IMR-90 (cell line): ENCODE results near the gene ANGEL1. TPM values are rescaled to one million over a fixed set of nuclear protein-coding genes. Genes with fewer than 3 reads are reported as not detected.

ENCODE experiments used
- ATAC-seq: fragments of 200-7000 bp; cut with Tn5 transposase; 2 replicates; pipeline ENCODE4 v1.9.1; 2020; ENCODE audit warnings: low read depth, mild to moderate bottlenecking, moderate library complexity
- BruUV-seq: library from RNA; stranded (reverse); fragments of 400-500 nt; replicated peaks from 2 replicates; lab custom pipeline; 2021; lab: Mats Ljungman, UMichigan
- CTCF ChIA-PET: fragments of 300-600 bp; formaldehyde crosslinking; extraction: SDS; loops from one replicate; lab custom pipeline; 2021; ENCODE audit warnings: antibody characterized with exemption; lab: Yijun Ruan, JAX
- POLR2A ChIA-PET: fragments of 300-600 bp; sonication (Branson Sonifier 250); formaldehyde crosslinking; loops from one replicate; lab custom pipeline; 2022; ENCODE audit warnings: antibody characterized with exemption; ENCODE audit not compliant: unreplicated experiment; lab: Charles Lee
- DNase-seq: peaks from one replicate; pipeline ENCODE4 v3.0.0; 2013
- H2AFZ ChIP-seq: replicated peaks from 2 replicates; pipeline ENCODE3; 2013; ENCODE audit warnings: low read length, mild to moderate bottlenecking; ENCODE audit not compliant: poor library complexity
- H2AK5ac ChIP-seq: 2 replicates; pipeline ENCODE4 v1.6.1; 2013; ENCODE audit warnings: low read depth, low read length, inconsistent platforms
- H2AK9ac ChIP-seq: replicated peaks from 2 replicates; pipeline ENCODE3; 2013; ENCODE audit warnings: mild to moderate bottlenecking, low read depth, low read length, moderate library complexity; ENCODE audit not compliant: poor library complexity
- H2BK120ac ChIP-seq: 2 replicates; pipeline ENCODE4 v1.6.1; 2013; ENCODE audit warnings: low read depth, low read length, inconsistent platforms
- H2BK15ac ChIP-seq: 3 replicates; pipeline ENCODE4 v1.6.1; 2013; ENCODE audit warnings: low read depth, low read length, inconsistent platforms
- H2BK20ac ChIP-seq: 2 replicates; pipeline ENCODE4 v1.6.1; 2013; ENCODE audit warnings: low read depth, mild to moderate bottlenecking, inconsistent platforms, low read length, moderate library complexity
- H2BK5ac ChIP-seq: 2 replicates; pipeline ENCODE4 v1.6.1; 2013; ENCODE audit warnings: mild to moderate bottlenecking, low read depth, low read length, inconsistent platforms; ENCODE audit not compliant: poor library complexity, severe bottlenecking
- H3K14ac ChIP-seq: replicated peaks from 2 replicates; pipeline ENCODE4 v1.6.1; 2013; ENCODE audit warnings: low read depth, low read length, inconsistent platforms
- H3K18ac ChIP-seq: 2 replicates; pipeline ENCODE4 v1.6.1; 2013; ENCODE audit warnings: low read depth, low read length, control low read depth
- H3K23ac ChIP-seq: 2 replicates; pipeline ENCODE4 v1.6.1; 2013; ENCODE audit warnings: low read depth, low read length, inconsistent platforms
- H3K27ac ChIP-seq: 2 replicates; pipeline ENCODE4 v1.5.1; 2013; ENCODE audit warnings: mild to moderate bottlenecking, control low read depth, low read length; ENCODE audit not compliant: insufficient read depth
- H3K27me3 ChIP-seq: 2 replicates; pipeline ENCODE4 v1.6.1; 2013; ENCODE audit warnings: low read length; ENCODE audit not compliant: control insufficient read depth, insufficient read depth
- H3K36me3 ChIP-seq: 2 replicates; pipeline ENCODE4 v1.6.1; 2013; ENCODE audit warnings: low read length, mixed read lengths; ENCODE audit not compliant: control insufficient read depth, insufficient read depth
- H3K4ac ChIP-seq: 2 replicates; pipeline ENCODE4 v1.6.1; 2013; ENCODE audit warnings: low read depth, low read length, inconsistent platforms
- H3K4me1 ChIP-seq: 2 replicates; pipeline ENCODE4 v1.6.1; 2013; ENCODE audit warnings: low read length, mixed read lengths; ENCODE audit not compliant: control insufficient read depth, insufficient read depth
- H3K4me2 ChIP-seq: 2 replicates; pipeline ENCODE4 v1.6.1; 2013; ENCODE audit warnings: low read depth, mild to moderate bottlenecking, control low read depth, low read length, moderate library complexity
- H3K4me3 ChIP-seq: 2 replicates; pipeline ENCODE4 v1.5.1; 2013; ENCODE audit warnings: low read depth, mild to moderate bottlenecking, control low read depth, low read length, moderate library complexity; ENCODE audit not compliant: insufficient read depth
- H3K56ac ChIP-seq: 2 replicates; pipeline ENCODE4 v1.6.1; 2013; ENCODE audit warnings: low read length, inconsistent platforms; ENCODE audit not compliant: insufficient read depth; ENCODE audit errors: extremely low read depth
- H3K79me1 ChIP-seq, 2 experiments: 2 replicates each; pipeline ENCODE4 v1.6.1; 2013; ENCODE audit warnings: low read length in 2 of 2, inconsistent platforms in 1 of 2, low read depth in 1 of 2
- H3K9ac ChIP-seq: 2 replicates; pipeline ENCODE4 v1.6.1; 2013; ENCODE audit warnings: low read depth, low read length, control low read depth
- H3K9me1 ChIP-seq: 2 replicates; pipeline ENCODE4 v1.6.1; 2013; ENCODE audit warnings: low read length, inconsistent platforms; ENCODE audit not compliant: insufficient read depth
- H3K9me3 ChIP-seq: 2 replicates; pipeline ENCODE4 v1.6.1; 2013; ENCODE audit warnings: low read length; ENCODE audit not compliant: control insufficient read depth, insufficient read depth
- H4K20me1 ChIP-seq: 2 replicates; pipeline ENCODE4 v1.6.1; 2013; ENCODE audit warnings: low read length, inconsistent platforms; ENCODE audit not compliant: insufficient read depth
- H4K5ac ChIP-seq: 2 replicates; pipeline ENCODE4 v1.6.1; 2013; ENCODE audit warnings: mild to moderate bottlenecking, low read depth, low read length, control low read depth
- H4K8ac ChIP-seq, 2 experiments: 2 replicates each; pipeline ENCODE4 v1.6.1; 2013; ENCODE audit warnings: low read depth in 2 of 2, low read length in 2 of 2, control low read depth in 1 of 2, inconsistent platforms in 1 of 2
- H4K91ac ChIP-seq: 2 replicates; pipeline ENCODE4 v1.6.1; 2013; ENCODE audit warnings: low read depth, low read length, inconsistent platforms; ENCODE audit not compliant: insufficient read depth
- CEBPB ChIP-seq: IDR thresholded peaks from 2 replicates; pipeline ENCODE4 v1.6.1; 2012; ENCODE audit warnings: low read depth, low read length, improper control_type of control experiment
- CHD1 ChIP-seq: IDR thresholded peaks from 2 replicates; pipeline ENCODE4 v1.6.1; 2012; ENCODE audit warnings: low read depth, low read length, improper control_type of control experiment
- CTCF ChIP-seq: conservative IDR thresholded peaks from 2 replicates; pipeline ENCODE4 v1.5.1; 2012; ENCODE audit warnings: mild to moderate bottlenecking, low read depth, low read length, improper control_type of control experiment
- MAFK ChIP-seq: IDR thresholded peaks from 2 replicates; pipeline ENCODE4 v1.6.1; 2012; ENCODE audit warnings: low read depth, low read length, improper control_type of control experiment
- NFE2L2 ChIP-seq: fragments of 150-350 bp; IDR thresholded peaks from 2 replicates; pipeline ENCODE4 v1.6.1; 2016; ENCODE audit warnings: low read depth, mild to moderate bottlenecking, low read length
- POLR2A ChIP-seq: IDR thresholded peaks from 2 replicates; pipeline ENCODE4 v1.6.1; 2012; ENCODE audit warnings: mild to moderate bottlenecking, low read depth, low read length
- RFX5 ChIP-seq: IDR thresholded peaks from 2 replicates; pipeline ENCODE4 v1.8.0; 2012; ENCODE audit warnings: low read depth, mild to moderate bottlenecking, low read length, moderate library complexity
- USF2 ChIP-seq: fragments of 150-350 bp; IDR thresholded peaks from 2 replicates; pipeline ENCODE4 v1.6.1; 2017; ENCODE audit warnings: mild to moderate bottlenecking, antibody characterized with exemption, low read length, low read depth
- WGBS, 2 experiments: methylation state at CpG; one replicate each; pipeline versions ENCODE4 v1.1.5 to v1.1.7; 2013; ENCODE audit warnings: missing lambda C conversion rate in 2 of 2; ENCODE audit not compliant: insufficient read length in 1 of 2; ENCODE audit errors: extremely low coverage in 2 of 2; 5-methylcytosine and 5-hydroxymethylcytosine counted together
- dilution Hi-C: fragments of 300-500 bp; cut with HindIII; formaldehyde crosslinking; loops from one replicate; pipeline ENCODE4 v1.14.3; 2018; ENCODE audit warnings: low sequenced_read_pairs; ENCODE audit not compliant: unreplicated experiment
- in situ Hi-C: fragments of 300-500 bp; cut with MboI; formaldehyde crosslinking; loops from 3 replicates; pipeline ENCODE4 v1.14.3; 2019; ENCODE audit warnings: low sequenced_read_pairs, inconsistent platforms, mixed read lengths
- intact Hi-C: fragments of 100-400 bp; cut with micrococcal nuclease; formaldehyde crosslinking; loops from 2 replicates; pipeline ENCODE4 v1.10.0; 2022
- polyA plus RNA-seq, 3 experiments: library from polyadenylated mRNA; depleted of rRNA; stranded (reverse); fragments of >200 nt; gene quantifications; 2 replicates each; pipeline ENCODE4 v1.2.3, GENCODE V29; 2012; ENCODE audit warnings: low replicate concordance in 1 of 3
- total RNA-seq: library from RNA; depleted of rRNA; stranded (reverse); fragments of >200 nt; gene quantifications from 2 replicates; pipeline ENCODE4 v1.2.3, GENCODE V29; 2012

ANGEL1 gene
- total and polyA plus RNA-seq, 2 of the 4 experiments (the other 2 are of a cell fraction): 4.1 to 10.0 TPM

- Histone ChIP-seq H2BK15ac (no peak overlapping the region), H3K23ac (no peak overlapping the region), H3K27ac (no peak overlapping the region), H4K20me1 (no peaks in the 10 kb centered on the region), H3K4me3 (no peak overlapping the region), H3K56ac (no peak overlapping the region), H2BK20ac (no peak overlapping the region), H2BK120ac (no peak overlapping the region), H3K9me3 (no peaks in the 10 kb centered on the region), H2BK5ac (no peak overlapping the region), H3K14ac (no peak overlapping the region), H3K9ac (no peak overlapping the region), H2AK9ac (no peak overlapping the region), H3K4me1 (no peaks in the 10 kb centered on the region), H3K36me3 (no peaks in the 10 kb centered on the region), H3K27me3 (peaks cover 22% of the 10 kb centered on the region), H3K4me2 (no peak overlapping the region), H3K9me1 (no peaks in the 10 kb centered on the region), H2AK5ac (no peak overlapping the region), H4K5ac (no peak overlapping the region), H3K18ac (no peak overlapping the region), H2AFZ (no peak overlapping the region), H4K8ac (no peak overlapping the region), H3K79me1 (no peaks in the 10 kb centered on the region), H3K4ac (no peak overlapping the region), H4K91ac (no peak overlapping the region)
- no CpG with 5 or more reads among the region's 2 CpGs for WGBS, 2 experiments
- DNase-seq (no peak), ATAC-seq (no peak)
- dilution Hi-C loops (no loop called here), in situ Hi-C loops (no loop called here), intact Hi-C loops (no loop called here)
- no peak for TF ChIP-seq MAFK
- TF ChIP-seq RFX5: no peak
- no peak for TF ChIP-seq CHD1
- no peak for TF ChIP-seq CTCF
- TF ChIP-seq POLR2A: no peak
- TF ChIP-seq CEBPB: no peak
- no peak for TF ChIP-seq USF2
- TF ChIP-seq NFE2L2: no peak
- POLR2A ChIA-PET: no interaction called here
- no TSS peak for BruUV-seq
- CTCF ChIA-PET: no interaction called here
Observed at GRCh38 chr14:76820700-76821099, 8.0 kb upstream of the ANGEL1 start.
